Naive B cell (primary cell): Measurements from ENCODE around the gene USP12. TPM values are rescaled to one million over a fixed set of nuclear protein-coding genes. Genes with fewer than 3 reads are reported as not detected.
A peak's percentile ranks its signal among the peaks of the same experiment; 100 is the strongest.
"Not testable (repeated sequence)": the region's sequence is repeated elsewhere in the genome, so short reads cannot be mapped to it uniquely, and the experiment has no call there.

Experiments
- ATAC-seq, 2 donors: fragments of 150-1000 bp; cut with Tn5 transposase; 2 replicates each; pipeline ENCODE4 v1.10.0; 2021; ENCODE audit warnings: low read depth in 2 of 2, mild to moderate bottlenecking in 2 of 2, moderate library complexity in 2 of 2
- DNase-seq: peaks from one replicate; pipeline ENCODE4 v3.0.0; 2022
- H3K27ac Mint-ChIP-seq, 6 donors: one replicate each; pipeline ENCODE4 v1.8.0; 2020 to 2022; ENCODE audit warnings: mild to moderate bottlenecking in 6 of 6, mixed read lengths in 6 of 6, moderate library complexity in 5 of 6, inconsistent platforms in 2 of 6
- H3K27me3 Mint-ChIP-seq, 3 donors: one replicate each; pipeline ENCODE4 v1.8.0; 2021 to 2022; ENCODE audit warnings: mixed read lengths in 3 of 3, mild to moderate bottlenecking in 1 of 3
- H3K36me3 Mint-ChIP-seq, 2 donors: one replicate each; pipeline ENCODE4 v1.8.0; 2020 to 2022; ENCODE audit warnings: mixed read lengths in 2 of 2, inconsistent platforms in 1 of 2, mild to moderate bottlenecking in 1 of 2
- H3K4me1 Mint-ChIP-seq, 3 donors: one replicate each; pipeline ENCODE4 v1.8.0; 2020 to 2022; ENCODE audit warnings: mixed read lengths in 3 of 3, inconsistent platforms in 1 of 3, mild to moderate bottlenecking in 1 of 3, moderate library complexity in 1 of 3
- H3K4me3 Mint-ChIP-seq, 8 donors: one replicate each; pipeline ENCODE4 v1.8.0; 2020 to 2022; ENCODE audit warnings: mild to moderate bottlenecking in 8 of 8, mixed read lengths in 8 of 8, moderate library complexity in 8 of 8, inconsistent platforms in 2 of 8
- H3K9me3 Mint-ChIP-seq, 7 donors: one replicate each; pipeline ENCODE4 v1.8.0; 2020 to 2022; ENCODE audit warnings: mixed read lengths in 7 of 7, mild to moderate bottlenecking in 5 of 7, inconsistent platforms in 2 of 7, moderate library complexity in 1 of 7
- polyA plus RNA-seq, 6 donors: library from polyadenylated mRNA; unstranded; fragments of 300-500 nt; fragmentation: Illumina TruSeq; gene quantifications; one replicate each; pipeline ENCODE4 v1.2.3, GENCODE V29; 2021; ENCODE audit warnings: low read depth in 6 of 6

USP12 gene
- polyA plus RNA-seq, 6 donors from 2014 or later, result 49.1 to 91.6 (median 58.2) TPM

- Mint-ChIP-seq H3K36me3 (peaks cover 6 to 11% of the 10 kb centered on the region in 2 donors), H3K9me3 (peaks cover 0 to 8% (median 0%) of the 10 kb centered on the region in 7 donors), H3K27ac (peak overlapping the region in 3 of 6 donors; percentile 25 to 49 (median 28)), H3K4me3 (no peak overlapping the region), H3K27me3 (no peaks in the 10 kb centered on the region), H3K4me1 (peaks cover 25 to 71% (median 60%) of the 10 kb centered on the region in 3 donors)
- ATAC-seq (no peak), DNase-seq (no peak)
Measured at GRCh38 chr13:27137759-27138158, 33.9 kb downstream of the USP12 start.

GRCh38 chr13:27135023-27135422 is 36.6 kb downstream of the USP12 start:
- Mint-ChIP-seq H3K4me1 (peaks cover 24 to 80% (median 68%) of the 10 kb centered on the region in 3 donors), H3K9me3 (peaks cover 0 to 13% (median 5%) of the 10 kb centered on the region in 7 donors), H3K27me3 (no peaks in the 10 kb centered on the region), H3K36me3 (peaks cover 9 to 19% of the 10 kb centered on the region in 2 donors), H3K27ac (no peak overlapping the region), H3K4me3 (no peak overlapping the region)
- DNase-seq, result no peak
- no peak for ATAC-seq

GRCh38 chr13:27133889-27134288 is 37.7 kb downstream of the USP12 start:
- peaks cover 30 to 78% (median 68%) of the 10 kb centered on the region in 3 donors for H3K4me1 Mint-ChIP-seq
- no peak overlapping the region for H3K27ac Mint-ChIP-seq
- H3K27me3 Mint-ChIP-seq, result no peaks in the 10 kb centered on the region
- ATAC-seq (no peak), DNase-seq (no peak)
- H3K36me3 Mint-ChIP-seq, result peaks cover 9 to 19% of the 10 kb centered on the region in 2 donors
- H3K9me3 Mint-ChIP-seq, result peaks cover 0 to 16% (median 5%) of the 10 kb centered on the region in 7 donors
- no peak overlapping the region for H3K4me3 Mint-ChIP-seq

- Mint-ChIP-seq H3K36me3 (peaks cover 9 to 19% of the 10 kb centered on the region in 2 donors), H3K4me1 (peaks cover 32 to 80% (median 72%) of the 10 kb centered on the region in 3 donors), H3K27ac (peak overlapping the region in 3 of 6 donors; percentile 27 to 42 (median 39)), H3K4me3 (peak overlapping the region in 1 of 8 donors; percentile 13), H3K27me3 (no peaks in the 10 kb centered on the region), H3K9me3 (peaks cover 0 to 16% (median 5%) of the 10 kb centered on the region in 7 donors)
- ATAC-seq (no peak), DNase-seq (no peak)
Measured at GRCh38 chr13:27132538-27132937, 39.1 kb downstream of the USP12 start.

- Mint-ChIP-seq H3K4me1 (peaks cover 36 to 83% (median 75%) of the 10 kb centered on the region in 3 donors), H3K4me3 (no peak overlapping the region), H3K36me3 (peaks cover 9 to 19% of the 10 kb centered on the region in 2 donors), H3K9me3 (peaks cover 0 to 16% (median 5%) of the 10 kb centered on the region in 7 donors), H3K27ac (peak overlapping the region in 3 of 6 donors; percentile 42 to 89 (median 67)), H3K27me3 (no peaks in the 10 kb centered on the region)
- no peak for DNase-seq
- no peak for ATAC-seq
Measured at GRCh38 chr13:27131906-27132305, 39.7 kb downstream of the USP12 start.

- Mint-ChIP-seq H3K27me3 (no peaks in the 10 kb centered on the region), H3K4me3 (peak overlapping the region in 1 of 8 donors; percentile 10)
Measured at GRCh38 chr13:27130979-27131623, 40.5 kb downstream of the USP12 start.

GRCh38 chr13:27130223-27130978 is 41.2 kb downstream of the USP12 start:
- Mint-ChIP-seq H3K27me3 (no peaks in the 10 kb centered on the region), H3K4me1 (peaks cover 44 to 89% (median 81%) of the 10 kb centered on the region in 3 donors), H3K4me3 (peak overlapping the region in 1 of 8 donors; percentile 32), H3K36me3 (peaks cover 9 to 19% of the 10 kb centered on the region in 2 donors), H3K27ac (peak overlapping the region in 2 of 6 donors; percentile 11 to 12), H3K9me3 (peaks cover 0 to 16% (median 5%) of the 10 kb centered on the region in 7 donors)
- ATAC-seq, result no peak
- no peak for DNase-seq

More at GRCh38 chr13:27130979-27131623, 40.5 kb downstream of the USP12 start:
- ATAC-seq (peak; percentile 49 to 68), DNase-seq (no peak)
- Mint-ChIP-seq H3K36me3 (peaks cover 9 to 19% of the 10 kb centered on the region in 2 donors), H3K4me1 (peaks cover 44 to 87% (median 80%) of the 10 kb centered on the region in 3 donors), H3K9me3 (peaks cover 0 to 16% (median 5%) of the 10 kb centered on the region in 7 donors), H3K27ac (peak overlapping the region in 1 of 6 donors; percentile 11)

- ATAC-seq (no peak), DNase-seq (no peak)
- Mint-ChIP-seq H3K36me3 (peaks cover 12 to 21% of the 10 kb centered on the region in 2 donors), H3K27ac (peak overlapping the region in 4 of 6 donors; percentile 23 to 82 (median 44)), H3K4me3 (no peak overlapping the region), H3K9me3 (peaks cover 0 to 18% (median 6%) of the 10 kb centered on the region in 7 donors), H3K27me3 (no peaks in the 10 kb centered on the region), H3K4me1 (peaks cover 47 to 86% (median 73%) of the 10 kb centered on the region in 3 donors)
Measured at GRCh38 chr13:27128825-27129627, 42.6 kb downstream of the USP12 start.

GRCh38 chr13:27126859-27127258 is 44.8 kb downstream of the USP12 start:
- ATAC-seq (peak; percentile 64 to 70), DNase-seq (no peak)
- peaks cover 37 to 73% (median 73%) of the 10 kb centered on the region in 3 donors for H3K4me1 Mint-ChIP-seq
- peaks cover 23 to 30% of the 10 kb centered on the region in 2 donors for H3K36me3 Mint-ChIP-seq
- no peaks in the 10 kb centered on the region for H3K27me3 Mint-ChIP-seq
- peaks cover 5 to 29% (median 18%) of the 10 kb centered on the region in 7 donors for H3K9me3 Mint-ChIP-seq
- H3K27ac Mint-ChIP-seq, result peak overlapping the region in 3 of 6 donors; percentile 16 to 23 (median 22)
- H3K4me3 Mint-ChIP-seq, result peak overlapping the region in 4 of 8 donors; percentile 5 to 43 (median 22)

- Mint-ChIP-seq H3K27ac (peak overlapping the region in 2 of 6 donors; percentile 15 to 43), H3K36me3 (peaks cover 21 to 26% of the 10 kb centered on the region in 2 donors), H3K9me3 (peaks cover 6 to 28% (median 15%) of the 10 kb centered on the region in 7 donors), H3K4me1 (peaks cover 44 to 74% (median 71%) of the 10 kb centered on the region in 3 donors), H3K27me3 (no peaks in the 10 kb centered on the region), H3K4me3 (peak overlapping the region in 1 of 8 donors; percentile 75)
- DNase-seq (no peak), ATAC-seq (no peak)
Measured at GRCh38 chr13:27125357-27126282, 46.0 kb downstream of the USP12 start.

GRCh38 chr13:27124571-27124970 is 47.0 kb downstream of the USP12 start:
- H3K4me1 Mint-ChIP-seq, result peaks cover 46 to 73% (median 72%) of the 10 kb centered on the region in 3 donors
- H3K9me3 Mint-ChIP-seq, result peaks cover 6 to 18% (median 11%) of the 10 kb centered on the region in 7 donors
- no peaks in the 10 kb centered on the region for H3K27me3 Mint-ChIP-seq
- peak overlapping the region in 1 of 8 donors; percentile 11 for H3K4me3 Mint-ChIP-seq
- H3K27ac Mint-ChIP-seq, result peak overlapping the region in 1 of 6 donors; percentile 4
- no peak for ATAC-seq
- no peak for DNase-seq
- H3K36me3 Mint-ChIP-seq, result peaks cover 18 to 22% of the 10 kb centered on the region in 2 donors

- peaks cover 18 to 22% of the 10 kb centered on the region in 2 donors for H3K36me3 Mint-ChIP-seq
- peak overlapping the region in 2 of 6 donors; percentile 29 to 39 for H3K27ac Mint-ChIP-seq
- H3K27me3 Mint-ChIP-seq, ATAC-seq, H3K4me3 Mint-ChIP-seq, DNase-seq: not testable (repeated sequence)
- H3K4me1 Mint-ChIP-seq, result peaks cover 49 to 74% (median 73%) of the 10 kb centered on the region in 3 donors
- H3K9me3 Mint-ChIP-seq, result peaks cover 6 to 18% (median 11%) of the 10 kb centered on the region in 7 donors
Measured at GRCh38 chr13:27123445-27123844, 48.2 kb downstream of the USP12 start.
